Measurements from ENCODE around the gene CFAP299. TPM values are rescaled to one million over a fixed set of nuclear protein-coding genes. Genes with fewer than 3 reads are reported as not detected.

Gene CFAP299
- total and polyA plus RNA-seq, 2 experiments from 2014 or later: not detected

GRCh38 chr4:80454040-80454439, 118.5 kb downstream of the CFAP299 start:
- Histone ChIP-seq H3K36me3 (replicated peaks; ENCODE audit: insufficient read depth, low read depth) (no peaks in the 10 kb centered on the region), H3K79me2 (no peaks in the 10 kb centered on the region), H3K27me3 (no peaks in the 10 kb centered on the region), H3K9me2 (replicated peaks; ENCODE audit: insufficient read depth) (no peaks in the 10 kb centered on the region), H4K20me1 (ENCODE audit: insufficient read depth, poor library complexity, severe bottlenecking) (no peaks in the 10 kb centered on the region), H3K4me2 (no peak overlapping the region), H3K9me3 (ENCODE audit: low read depth) (no peaks in the 10 kb centered on the region), H2AFZ (no peak overlapping the region), H3K27ac (no peak overlapping the region), H3K4me1 (ENCODE audit: insufficient read depth) (no peaks in the 10 kb centered on the region), H3K4me3 (no peak overlapping the region)
- no peak for DNase-seq (ENCODE audit: low spot score)
- WGBS (ENCODE audit: low lambda C conversion rate, missing lambda C conversion rate): 80% methylated on average over 2 of the region's 2 CpGs
- no peak for TF ChIP-seq CTCF (IDR thresholded peaks at IDR 0.05; ENCODE audit: poor library complexity)
- TF ChIP-seq EZH2phosphoT487 (IDR thresholded peaks at IDR 0.05; ENCODE audit: low read depth, severe bottlenecking, unreplicated experiment): no peak
- TF ChIP-seq EZH2 (IDR thresholded peaks at IDR 0.05; ENCODE audit: borderline replicate concordance): no peak

- H3K9me3 ChIP-seq (ENCODE audit: low read depth): no peaks in the 10 kb centered on the region
- H4K20me1 ChIP-seq (ENCODE audit: insufficient read depth, poor library complexity, severe bottlenecking): no peaks in the 10 kb centered on the region
- H2AFZ ChIP-seq: no peak overlapping the region
- DNase-seq (ENCODE audit: low spot score): no peak
- H3K27me3 ChIP-seq: no peaks in the 10 kb centered on the region
- no peak for TF ChIP-seq CTCF (IDR thresholded peaks at IDR 0.05; ENCODE audit: poor library complexity)
- TF ChIP-seq EZH2 (IDR thresholded peaks at IDR 0.05; ENCODE audit: borderline replicate concordance): no peak
- no peak for TF ChIP-seq EZH2phosphoT487 (IDR thresholded peaks at IDR 0.05; ENCODE audit: low read depth, severe bottlenecking, unreplicated experiment)
- H3K36me3 ChIP-seq (replicated peaks; ENCODE audit: insufficient read depth, low read depth): no peaks in the 10 kb centered on the region
- H3K4me1 ChIP-seq (ENCODE audit: insufficient read depth): no peaks in the 10 kb centered on the region
- no peak overlapping the region for H3K4me2 ChIP-seq
- 61% methylated on average over 1 of the region's 1 CpG for WGBS (ENCODE audit: low lambda C conversion rate, missing lambda C conversion rate)
- no peak overlapping the region for H3K4me3 ChIP-seq
- H3K27ac ChIP-seq: no peak overlapping the region
- no peaks in the 10 kb centered on the region for H3K79me2 ChIP-seq
- H3K9me2 ChIP-seq (replicated peaks; ENCODE audit: insufficient read depth): no peaks in the 10 kb centered on the region
Measured at GRCh38 chr4:80454556-80454955, 119.0 kb downstream of the CFAP299 start.

- no peaks in the 10 kb centered on the region for H3K9me3 ChIP-seq (ENCODE audit: low read depth)
- H4K20me1 ChIP-seq (ENCODE audit: insufficient read depth, poor library complexity, severe bottlenecking): no peaks in the 10 kb centered on the region
- DNase-seq (ENCODE audit: low spot score): no peak
- no peak overlapping the region for H3K4me2 ChIP-seq
- no peak overlapping the region for H2AFZ ChIP-seq
- no peaks in the 10 kb centered on the region for H3K4me1 ChIP-seq (ENCODE audit: insufficient read depth)
- H3K4me3 ChIP-seq: no peak overlapping the region
- no peak overlapping the region for H3K27ac ChIP-seq
- no peaks in the 10 kb centered on the region for H3K36me3 ChIP-seq (replicated peaks; ENCODE audit: insufficient read depth, low read depth)
- TF ChIP-seq EZH2 (IDR thresholded peaks at IDR 0.05; ENCODE audit: borderline replicate concordance): no peak
- WGBS (ENCODE audit: low lambda C conversion rate, missing lambda C conversion rate): 65% methylated on average over 1 of the region's 1 CpG
- H3K79me2 ChIP-seq: no peaks in the 10 kb centered on the region
- no peaks in the 10 kb centered on the region for H3K9me2 ChIP-seq (replicated peaks; ENCODE audit: insufficient read depth)
- no peaks in the 10 kb centered on the region for H3K27me3 ChIP-seq
Measured at GRCh38 chr4:80459918-80460473, 124.5 kb downstream of the CFAP299 start.

GRCh38 chr4:80461412-80461811, 125.9 kb downstream of the CFAP299 start:
- H4K20me1 ChIP-seq (ENCODE audit: insufficient read depth, poor library complexity, severe bottlenecking): no peaks in the 10 kb centered on the region
- no peak for TF ChIP-seq CTCF (IDR thresholded peaks at IDR 0.05; ENCODE audit: poor library complexity)
- TF ChIP-seq EZH2 (IDR thresholded peaks at IDR 0.05; ENCODE audit: borderline replicate concordance): no peak
- no peak for TF ChIP-seq EZH2phosphoT487 (IDR thresholded peaks at IDR 0.05; ENCODE audit: low read depth, severe bottlenecking, unreplicated experiment)
- H2AFZ ChIP-seq: no peak overlapping the region
- WGBS (ENCODE audit: low lambda C conversion rate, missing lambda C conversion rate): 67% methylated on average over 1 of the region's 1 CpG
- no peak overlapping the region for H3K27ac ChIP-seq
- H3K4me3 ChIP-seq: no peak overlapping the region
- no peak overlapping the region for H3K4me2 ChIP-seq
- H3K9me3 ChIP-seq (ENCODE audit: low read depth): no peaks in the 10 kb centered on the region
- H3K9me2 ChIP-seq (replicated peaks; ENCODE audit: insufficient read depth): no peaks in the 10 kb centered on the region
- DNase-seq (ENCODE audit: low spot score): no peak
- no peaks in the 10 kb centered on the region for H3K27me3 ChIP-seq
- no peaks in the 10 kb centered on the region for H3K4me1 ChIP-seq (ENCODE audit: insufficient read depth)
- H3K79me2 ChIP-seq: no peaks in the 10 kb centered on the region
- no peaks in the 10 kb centered on the region for H3K36me3 ChIP-seq (replicated peaks; ENCODE audit: insufficient read depth, low read depth)
